GM13976 (cell line): ENCODE results near the gene PSMD13.

ENCODE experiments used
- DNase-seq: peaks from one replicate; pipeline ENCODE4 v3.0.0; 2012; ENCODE audit warnings: low spot score
- in situ Hi-C: fragments of 300-500 bp; cut with MboI; formaldehyde crosslinking; loops from one replicate; pipeline ENCODE4 v1.12.0; 2022; ENCODE audit warnings: low sequenced_read_pairs, mixed read lengths, inconsistent platforms; ENCODE audit not compliant: unreplicated experiment
- TF ChIP-seq, protein P1 (sequence below): IDR thresholded peaks from 2 replicates; pipeline ENCODE4 v1.5.1; 2012; ENCODE audit warnings: borderline replicate concordance, mild to moderate bottlenecking; ENCODE audit not compliant: insufficient read depth; ENCODE audit errors: extremely low read depth, missing control alignments, control extremely low read depth

PSMD13 gene

DNA sequence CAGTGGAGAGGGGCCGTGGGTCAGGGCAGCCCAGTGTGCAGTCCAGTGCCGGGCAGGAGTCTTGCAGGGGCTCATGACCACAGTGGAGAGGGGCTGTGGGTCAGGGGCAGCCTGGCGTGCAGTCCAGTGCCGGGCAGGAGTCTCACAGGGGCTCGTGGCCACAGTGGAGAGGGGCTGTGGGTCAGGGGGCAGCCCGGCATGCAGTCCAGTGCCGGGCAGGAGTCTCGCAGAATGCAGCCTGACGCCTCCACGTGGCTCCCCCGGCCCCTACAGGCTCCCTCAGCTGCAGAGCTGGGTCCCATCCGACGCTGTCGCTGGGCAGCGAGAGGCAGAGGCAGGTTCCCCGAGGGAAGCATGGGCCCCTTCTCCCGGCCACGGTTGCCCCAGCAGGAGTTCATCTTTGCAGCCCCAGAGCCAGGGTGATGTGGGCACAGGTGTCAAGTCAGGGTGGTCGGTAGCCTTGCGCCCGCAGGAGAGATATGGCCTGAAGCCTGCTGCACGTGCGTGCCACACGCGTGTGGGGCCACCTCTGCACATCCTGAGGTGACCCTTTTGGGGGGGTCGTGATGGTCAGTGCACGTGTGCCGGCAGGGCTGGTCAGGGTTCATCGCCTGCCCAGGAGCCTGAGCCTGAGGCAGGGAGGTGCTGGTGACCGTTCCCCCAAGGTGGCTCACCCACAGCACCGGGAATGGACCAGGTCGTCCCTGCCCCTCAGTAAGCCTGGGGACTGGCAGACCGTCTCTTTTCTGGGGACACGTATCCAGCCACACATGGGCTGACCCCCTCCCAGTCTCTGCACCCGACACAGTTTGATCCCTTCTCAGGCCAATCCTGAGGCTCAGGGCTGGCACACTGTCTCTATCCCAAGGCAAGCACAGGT is 59.6 kb downstream of the PSMD13 start:
- in situ Hi-C loops: no loop called here
- DNase-seq: no peak
- TF ChIP-seq, protein P1, sequence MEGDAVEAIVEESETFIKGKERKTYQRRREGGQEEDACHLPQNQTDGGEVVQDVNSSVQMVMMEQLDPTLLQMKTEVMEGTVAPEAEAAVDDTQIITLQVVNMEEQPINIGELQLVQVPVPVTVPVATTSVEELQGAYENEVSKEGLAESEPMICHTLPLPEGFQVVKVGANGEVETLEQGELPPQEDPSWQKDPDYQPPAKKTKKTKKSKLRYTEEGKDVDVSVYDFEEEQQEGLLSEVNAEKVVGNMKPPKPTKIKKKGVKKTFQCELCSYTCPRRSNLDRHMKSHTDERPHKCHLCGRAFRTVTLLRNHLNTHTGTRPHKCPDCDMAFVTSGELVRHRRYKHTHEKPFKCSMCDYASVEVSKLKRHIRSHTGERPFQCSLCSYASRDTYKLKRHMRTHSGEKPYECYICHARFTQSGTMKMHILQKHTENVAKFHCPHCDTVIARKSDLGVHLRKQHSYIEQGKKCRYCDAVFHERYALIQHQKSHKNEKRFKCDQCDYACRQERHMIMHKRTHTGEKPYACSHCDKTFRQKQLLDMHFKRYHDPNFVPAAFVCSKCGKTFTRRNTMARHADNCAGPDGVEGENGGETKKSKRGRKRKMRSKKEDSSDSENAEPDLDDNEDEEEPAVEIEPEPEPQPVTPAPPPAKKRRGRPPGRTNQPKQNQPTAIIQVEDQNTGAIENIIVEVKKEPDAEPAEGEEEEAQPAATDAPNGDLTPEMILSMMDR: no peak

DNA sequence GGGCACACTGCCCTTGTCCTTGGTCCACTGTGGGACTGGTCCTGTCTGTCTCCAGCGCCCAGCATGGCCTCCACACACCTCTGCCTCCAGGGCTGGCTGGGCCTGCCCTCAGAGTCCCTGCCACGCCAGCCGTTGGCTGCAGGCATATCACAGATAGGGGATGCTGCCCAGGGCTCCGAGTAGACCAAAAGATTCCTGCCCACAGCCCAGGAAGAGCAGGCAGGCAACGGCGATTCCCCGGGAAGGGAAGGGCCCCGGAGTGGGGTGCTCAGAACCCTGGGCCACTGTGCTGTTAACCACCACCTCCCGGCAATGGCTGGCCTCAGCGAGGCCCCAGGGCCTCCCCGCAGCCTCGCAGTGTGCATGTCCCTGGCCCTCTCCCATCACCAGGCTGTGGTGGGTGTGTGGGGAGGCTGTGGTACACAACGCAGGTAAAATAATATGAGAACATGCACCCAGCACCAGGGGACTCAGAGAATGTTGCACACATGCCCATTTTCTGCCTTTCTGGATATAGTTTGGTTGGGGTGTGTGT is 60.3 kb downstream of the PSMD13 start:
- TF ChIP-seq, protein P1: no peak
- DNase-seq: no peak
- in situ Hi-C loops: no loop called here

DNA sequence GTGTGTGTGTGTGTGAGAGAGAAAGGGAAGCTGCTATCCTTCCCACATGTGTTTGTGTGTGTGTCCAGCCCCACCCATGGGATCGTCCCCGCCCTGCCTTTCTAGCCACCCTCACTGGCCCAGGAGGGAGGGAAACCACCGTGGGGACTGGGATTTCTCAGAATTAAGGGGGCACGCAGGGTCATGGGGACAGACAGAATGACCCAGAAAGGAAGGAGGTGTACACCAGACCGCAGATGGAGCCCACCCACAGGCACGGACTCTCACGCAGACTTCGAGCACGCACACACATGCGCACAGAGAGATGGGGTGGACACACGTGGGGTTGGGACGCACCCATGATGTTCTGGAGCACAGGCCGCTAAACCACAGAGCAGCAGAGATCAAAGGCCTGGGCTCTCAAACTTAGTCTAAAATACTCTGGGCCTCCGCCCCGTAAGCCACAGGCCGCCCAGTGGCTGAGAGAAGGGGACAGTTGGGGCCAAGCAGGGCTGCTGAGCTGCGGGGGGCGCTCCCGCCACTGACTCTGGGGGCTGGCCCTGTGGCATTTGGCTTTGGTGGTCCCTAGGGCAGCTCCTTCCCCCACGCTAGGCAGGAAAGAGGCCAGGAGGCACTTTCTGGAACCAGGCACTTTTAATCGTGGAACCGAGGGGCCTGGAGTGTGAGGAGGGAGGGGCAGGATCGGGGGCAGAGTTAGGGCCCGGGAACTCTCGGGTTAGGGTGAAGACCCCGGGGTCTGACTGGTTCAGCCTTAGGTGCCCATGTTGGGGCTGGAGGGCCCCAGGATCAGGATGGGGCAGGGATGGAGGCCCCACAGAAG is 61.0 kb downstream of the PSMD13 start:
- TF ChIP-seq, protein P1: no peak
- in situ Hi-C loops: no loop called here
- no peak for DNase-seq

DNA sequence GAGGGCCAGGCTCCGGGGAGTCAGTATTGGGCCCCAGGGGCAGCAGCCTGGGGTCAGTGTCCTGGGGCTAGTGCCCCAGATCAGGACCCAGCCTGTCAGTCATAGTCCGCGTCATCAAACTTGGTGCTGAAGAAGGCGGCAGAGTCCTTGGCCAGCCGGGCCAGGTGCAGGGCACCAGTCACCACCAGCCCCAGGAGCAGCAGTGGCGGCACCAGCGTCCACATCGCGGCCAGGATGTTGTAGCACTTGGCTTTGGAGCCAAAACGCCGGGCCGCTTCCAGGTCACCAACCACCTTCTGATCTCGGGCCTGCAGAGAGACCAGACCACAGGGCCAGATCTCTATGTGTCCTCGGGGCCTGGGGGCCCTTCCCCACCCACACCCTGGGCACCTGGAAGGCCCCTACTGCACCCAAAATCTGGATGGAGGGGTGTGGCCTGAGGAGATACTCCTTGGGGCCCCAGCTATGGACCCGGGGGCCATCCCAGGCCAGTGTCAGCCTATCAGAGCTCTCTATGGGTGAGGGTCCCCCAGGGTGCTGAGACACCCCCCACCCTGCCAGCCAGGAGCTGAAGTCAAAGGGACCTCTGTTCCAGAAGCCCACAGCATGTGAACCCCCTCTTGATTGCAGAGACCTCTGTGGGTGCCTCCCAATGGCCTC is 61.8 kb downstream of the PSMD13 start:
- TF ChIP-seq, protein P1: no peak
- in situ Hi-C loops: no loop called here
- DNase-seq: no peak

DNA sequence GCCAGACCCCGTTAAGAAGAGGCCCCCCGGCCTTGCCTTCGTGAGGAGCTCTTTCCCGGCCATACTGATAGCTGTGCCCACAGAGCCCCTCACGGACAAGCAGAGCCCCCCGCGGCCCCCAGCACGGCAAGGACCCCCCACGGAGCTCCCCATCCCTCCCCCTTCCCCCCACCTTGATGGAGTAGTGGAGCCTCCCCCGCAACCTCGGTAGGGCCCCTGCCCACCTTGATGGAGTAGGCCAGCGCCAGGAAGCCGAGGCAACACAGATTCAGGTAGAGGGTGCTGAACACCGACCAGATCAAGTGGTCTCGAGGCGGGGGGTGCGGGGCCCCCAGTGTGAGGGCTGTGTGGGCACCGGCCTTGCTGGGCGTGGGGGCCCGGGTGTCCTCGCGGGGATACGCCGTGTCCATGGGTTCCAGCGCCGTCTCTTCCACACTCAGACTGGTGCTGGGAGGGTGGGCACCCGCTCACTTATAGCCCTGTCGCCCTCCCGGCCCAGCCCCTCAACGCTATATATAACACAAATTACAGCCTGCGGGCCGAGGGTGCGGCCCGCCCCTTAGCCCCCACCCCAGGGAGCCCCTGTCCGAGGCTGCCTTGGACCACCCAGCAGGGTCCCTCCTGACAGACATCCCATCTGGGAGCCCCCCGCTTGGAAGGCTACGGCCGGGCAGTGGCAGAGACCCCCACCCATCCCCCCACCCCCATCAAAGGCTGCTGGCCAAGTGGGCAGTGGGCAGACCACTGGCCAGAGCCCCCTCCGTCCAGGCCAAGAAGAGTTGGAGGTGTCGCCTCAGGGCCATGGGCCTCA is 62.5 kb downstream of the PSMD13 start, which contains the start of gene IFITM5:
IFITM5 (minus strand) TSS at position 446 of the 811 bp plus-strand sequence; CDS start at position 410, 36 bp downstream.
- in situ Hi-C loops: no loop called here
- TF ChIP-seq, protein P1: no peak
- DNase-seq: no peak
